K562 (cell line): ENCODE results near the gene PARD3B.

Source experiments
- BRCA1 ChIP-seq, 2 experiments: fragments of 450-650 bp in 1 of 2; sonication (generic) in 1 of 2; formaldehyde crosslinking in 1 of 2; IDR thresholded peaks; 2 replicates each; pipeline versions ENCODE4 v1.5.0 to v1.6.1; 2017 to 2020; ENCODE audit warnings: mild to moderate bottlenecking in 1 of 2, missing genetic modification reagents in 1 of 2
- CREB1 ChIP-seq, 2 experiments: sonication (generic) in 1 of 2; formaldehyde crosslinking in 1 of 2; IDR thresholded peaks; 2 replicates each; pipeline versions ENCODE4 v1.6.1 to v1.8.0; 2012 to 2022; ENCODE audit warnings: inconsistent platforms in 1 of 2, mild to moderate bottlenecking in 1 of 2, missing genetic modification reagents in 1 of 2, moderate library complexity in 1 of 2
- CTCF ChIP-seq, 3 experiments: IDR thresholded peaks in 2 of 3; conservative IDR thresholded peaks in 1 of 3; 2 replicates each; pipeline ENCODE4 v1.5.1; 2011 to 2012; ENCODE audit warnings: low read length in 3 of 3, mild to moderate bottlenecking in 3 of 3, control low read depth in 2 of 3, improper control_type of control experiment in 1 of 3, inconsistent platforms in 1 of 3, low read depth in 1 of 3, mixed read lengths in 1 of 3, moderate library complexity in 1 of 3; ENCODE audit not compliant: insufficient read depth in 2 of 3
- EZH2 ChIP-seq: IDR thresholded peaks from 2 replicates; pipeline ENCODE4 v1.6.1; 2012; ENCODE audit warnings: low read depth, mild to moderate bottlenecking, inconsistent platforms, low read length, borderline replicate concordance
- POLR2AphosphoS5 ChIP-seq: IDR thresholded peaks from 2 replicates; pipeline ENCODE4 v1.6.1; 2011; ENCODE audit warnings: mild to moderate bottlenecking, low read depth, low read length, moderate library complexity; ENCODE audit not compliant: control insufficient read depth, insufficient read depth
- PYGO2 ChIP-seq: fragments of 450-650 bp; IDR thresholded peaks from 2 replicates; pipeline ENCODE4 v1.6.1; 2016; ENCODE audit warnings: mild to moderate bottlenecking, missing genetic modification characterization, moderate library complexity, missing compliant biosample characterization
- REST ChIP-seq, 2 experiments: fragments of 450-650 bp; formaldehyde crosslinking in 1 of 2; IDR thresholded peaks; 2 replicates each; pipeline versions ENCODE4 v1.4.0 to v1.6.1; 2014 to 2020; ENCODE audit warnings: mild to moderate bottlenecking in 2 of 2, borderline replicate concordance in 1 of 2, low read depth in 1 of 2
- SNIP1 ChIP-seq: fragments of 450-650 bp; IDR thresholded peaks from 2 replicates; pipeline ENCODE4 v1.7.1; 2017; ENCODE audit warnings: low read depth, mild to moderate bottlenecking
- TCF7L2 ChIP-seq: fragments of 150-350 bp; IDR thresholded peaks from 2 replicates; pipeline ENCODE4 v1.6.1; 2016; ENCODE audit warnings: low read depth, mild to moderate bottlenecking, low read length, moderate library complexity
- THRB ChIP-seq: fragments of 450-650 bp; formaldehyde crosslinking; conservative IDR thresholded peaks from 2 replicates; pipeline ENCODE4 v1.4.0; 2022; ENCODE audit warnings: mild to moderate bottlenecking, missing genetic modification characterization
- ZNF318 ChIP-seq, 2 experiments: fragments of 450-650 bp; IDR thresholded peaks; 2 replicates each; pipeline ENCODE4 v1.6.1; 2016; ENCODE audit warnings: mild to moderate bottlenecking in 2 of 2, borderline replicate concordance in 1 of 2, low read depth in 1 of 2, moderate library complexity in 1 of 2
- ZNF436 ChIP-seq: fragments of 250-450, 450-650 bp; sonication (Bioruptor Pico); formaldehyde crosslinking; IDR thresholded peaks from 2 replicates; pipeline ENCODE4 v1.7.0; 2020; ENCODE audit warnings: mild to moderate bottlenecking
- ZNF785 ChIP-seq: fragments of 250-450 bp; sonication (Bioruptor Pico); IDR thresholded peaks from 2 replicates; pipeline ENCODE4 v1.4.0; 2020; ENCODE audit warnings: mild to moderate bottlenecking

GRCh38 chr2:204665771-204666170 is 120.5 kb downstream of the PARD3B start:
- TF ChIP-seq CTCF (IDR thresholded peaks at IDR 0.05 in 2 of 3, conservative IDR thresholded peaks at IDR 0.05 in 1 of 3; ENCODE audit: insufficient read depth in 2 of 3, low read depth in 1 of 3, low read length in 3 of 3) = no peak
- TF ChIP-seq POLR2AphosphoS5 = no peak
- no peak for TF ChIP-seq ZNF785 (CRISPR knock-in tag)
- no peak for TF ChIP-seq ZNF436 (CRISPR knock-in tag)
- no peak for TF ChIP-seq BRCA1 (IDR thresholded peaks at IDR 0.05)
- no peak for TF ChIP-seq BRCA1 (CRISPR knock-in tag; IDR thresholded peaks at IDR 0.05)
- TF ChIP-seq REST (IDR thresholded peaks at IDR 0.05; ENCODE audit: borderline replicate concordance) = no peak
- TF ChIP-seq REST (CRISPR knock-in tag; IDR thresholded peaks at IDR 0.05; ENCODE audit: low read depth) = no peak
- no peak for TF ChIP-seq SNIP1
- no peak for TF ChIP-seq THRB (CRISPR knock-in tag)
- TF ChIP-seq TCF7L2 = no peak
- no peak for TF ChIP-seq CREB1 (IDR thresholded peaks at IDR 0.05)
- TF ChIP-seq CREB1 (CRISPR knock-in tag; IDR thresholded peaks at IDR 0.05) = no peak
- TF ChIP-seq ZNF318 (IDR thresholded peaks at IDR 0.05; ENCODE audit: borderline replicate concordance in 1 of 2, low read depth in 1 of 2) = no peak
- no peak for TF ChIP-seq EZH2
- TF ChIP-seq PYGO2 (tag) = no peak
